ENCODE data around the gene LY6G6D. TPM values are rescaled to one million over a fixed set of nuclear protein-coding genes. Genes with fewer than 3 reads are reported as not detected.

The LY6G6D gene
- total RNA-seq, 2 donors from 2014 or later = not detected

DNA sequence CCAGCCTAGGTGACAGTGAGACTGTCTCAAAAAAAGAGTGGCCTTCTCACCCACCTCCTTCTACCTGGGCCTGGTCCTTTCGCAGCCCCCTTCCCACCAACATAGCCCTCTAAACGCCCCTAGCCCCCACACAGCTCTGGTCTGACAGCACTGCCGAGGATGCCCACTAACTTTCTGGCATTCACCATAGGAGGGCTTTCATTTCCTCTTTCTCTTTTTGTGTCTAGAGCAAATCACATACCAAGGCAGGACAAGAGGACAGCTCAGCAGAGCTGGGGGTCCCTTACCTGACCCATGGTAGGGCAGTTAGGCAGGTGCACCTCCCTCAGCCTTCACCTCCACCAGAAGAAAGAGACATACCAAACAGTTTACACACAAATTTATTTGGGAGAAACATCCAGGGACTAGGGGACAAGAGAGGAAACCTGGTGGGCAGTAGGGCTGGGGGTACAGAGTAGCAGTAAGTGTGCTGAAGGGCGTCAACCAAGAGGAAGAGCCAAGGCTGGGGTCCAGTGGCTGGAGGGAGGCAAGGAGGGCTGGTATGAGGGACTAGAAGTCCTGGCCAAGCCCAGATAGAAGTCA, 38.7 kb upstream of the LY6G6D start:
- Histone ChIP-seq H3K27ac (no peak overlapping the region), H3K9me3 (no peaks in the 10 kb centered on the region), H3K36me3 (peaks cover 15% of the 10 kb centered on the region), H3K27me3 (replicated peaks; ENCODE audit: insufficient read depth) (no peaks in the 10 kb centered on the region), H3K4me3 (no peak overlapping the region), H3K4me1 (ENCODE audit: control insufficient read depth in 1 of 2, low read depth in 2 of 2) (peaks cover 0 to 11% of the 10 kb centered on the region in 2 donors)
- TF ChIP-seq, protein P1, sequence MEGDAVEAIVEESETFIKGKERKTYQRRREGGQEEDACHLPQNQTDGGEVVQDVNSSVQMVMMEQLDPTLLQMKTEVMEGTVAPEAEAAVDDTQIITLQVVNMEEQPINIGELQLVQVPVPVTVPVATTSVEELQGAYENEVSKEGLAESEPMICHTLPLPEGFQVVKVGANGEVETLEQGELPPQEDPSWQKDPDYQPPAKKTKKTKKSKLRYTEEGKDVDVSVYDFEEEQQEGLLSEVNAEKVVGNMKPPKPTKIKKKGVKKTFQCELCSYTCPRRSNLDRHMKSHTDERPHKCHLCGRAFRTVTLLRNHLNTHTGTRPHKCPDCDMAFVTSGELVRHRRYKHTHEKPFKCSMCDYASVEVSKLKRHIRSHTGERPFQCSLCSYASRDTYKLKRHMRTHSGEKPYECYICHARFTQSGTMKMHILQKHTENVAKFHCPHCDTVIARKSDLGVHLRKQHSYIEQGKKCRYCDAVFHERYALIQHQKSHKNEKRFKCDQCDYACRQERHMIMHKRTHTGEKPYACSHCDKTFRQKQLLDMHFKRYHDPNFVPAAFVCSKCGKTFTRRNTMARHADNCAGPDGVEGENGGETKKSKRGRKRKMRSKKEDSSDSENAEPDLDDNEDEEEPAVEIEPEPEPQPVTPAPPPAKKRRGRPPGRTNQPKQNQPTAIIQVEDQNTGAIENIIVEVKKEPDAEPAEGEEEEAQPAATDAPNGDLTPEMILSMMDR (IDR thresholded peaks at IDR 0.05) = no peak
- ATAC-seq (ENCODE audit: insufficient number of reproducible peaks, low FRiP score, low read depth) (no peak), DNase-seq (ENCODE audit: low spot score) (no peak)

DNA sequence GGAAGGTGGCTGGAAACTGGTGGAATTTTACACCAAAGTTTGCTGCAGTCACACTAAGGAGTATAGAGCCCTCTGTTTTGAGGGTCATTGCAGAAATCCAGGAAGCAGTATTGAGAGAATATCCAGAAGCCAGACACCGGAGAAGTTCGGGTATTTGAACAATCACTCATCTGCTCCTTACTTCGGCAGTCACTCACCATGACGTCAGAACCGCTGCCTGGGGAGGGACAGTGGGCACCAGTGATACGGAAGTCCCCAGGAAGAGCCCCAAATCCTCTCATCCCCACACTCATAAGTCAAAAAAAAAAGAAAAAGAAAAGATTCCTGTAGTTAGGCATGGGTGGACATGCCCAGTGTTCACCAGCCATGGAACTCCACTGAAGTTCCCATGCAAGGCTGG, 38.2 kb upstream of the LY6G6D start:
- TF ChIP-seq, protein P1 (IDR thresholded peaks at IDR 0.05) = no peak
- Histone ChIP-seq H3K27ac (no peak overlapping the region), H3K4me1 (ENCODE audit: control insufficient read depth in 1 of 2, low read depth in 2 of 2) (peaks cover 0 to 15% of the 10 kb centered on the region in 2 donors), H3K4me3 (no peak overlapping the region), H3K36me3 (peaks cover 10% of the 10 kb centered on the region), H3K9me3 (no peaks in the 10 kb centered on the region), H3K27me3 (replicated peaks; ENCODE audit: insufficient read depth) (no peaks in the 10 kb centered on the region)
- ATAC-seq (ENCODE audit: insufficient number of reproducible peaks, low FRiP score, low read depth) = no peak
- DNase-seq (ENCODE audit: low spot score) = no peak

DNA sequence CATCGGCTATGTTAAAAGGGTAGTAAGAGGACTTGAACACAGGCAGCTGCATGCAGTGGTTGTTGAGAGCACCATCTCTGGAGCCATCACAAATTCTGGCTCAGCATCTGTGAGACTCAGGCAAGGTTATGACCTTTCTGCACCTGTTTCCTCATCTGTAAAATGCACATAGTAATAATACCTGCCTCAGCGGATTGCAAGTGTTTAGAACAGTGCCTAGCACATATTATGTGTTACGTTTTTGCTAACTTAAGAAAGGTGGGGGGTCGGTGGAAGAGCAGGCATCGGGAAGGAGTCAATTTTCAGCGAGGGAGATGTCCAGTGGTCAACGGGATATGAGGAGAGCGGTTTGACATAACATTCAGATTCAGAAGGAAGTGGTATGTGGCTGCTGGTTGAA, 37.2 kb upstream of the LY6G6D start:
- peaks cover 0 to 15% of the 10 kb centered on the region in 2 donors for H3K4me1 ChIP-seq (ENCODE audit: control insufficient read depth in 1 of 2, low read depth in 2 of 2)
- H3K27ac ChIP-seq = no peak overlapping the region
- TF ChIP-seq, protein P1 (IDR thresholded peaks at IDR 0.05) = no peak
- no peaks in the 10 kb centered on the region for H3K27me3 ChIP-seq (replicated peaks; ENCODE audit: insufficient read depth)
- no peak for DNase-seq (ENCODE audit: low spot score)
- H3K9me3 ChIP-seq = no peaks in the 10 kb centered on the region
- no peak for ATAC-seq (ENCODE audit: insufficient number of reproducible peaks, low FRiP score, low read depth)
- no peak overlapping the region for H3K4me3 ChIP-seq
- no peaks in the 10 kb centered on the region for H3K36me3 ChIP-seq

DNA sequence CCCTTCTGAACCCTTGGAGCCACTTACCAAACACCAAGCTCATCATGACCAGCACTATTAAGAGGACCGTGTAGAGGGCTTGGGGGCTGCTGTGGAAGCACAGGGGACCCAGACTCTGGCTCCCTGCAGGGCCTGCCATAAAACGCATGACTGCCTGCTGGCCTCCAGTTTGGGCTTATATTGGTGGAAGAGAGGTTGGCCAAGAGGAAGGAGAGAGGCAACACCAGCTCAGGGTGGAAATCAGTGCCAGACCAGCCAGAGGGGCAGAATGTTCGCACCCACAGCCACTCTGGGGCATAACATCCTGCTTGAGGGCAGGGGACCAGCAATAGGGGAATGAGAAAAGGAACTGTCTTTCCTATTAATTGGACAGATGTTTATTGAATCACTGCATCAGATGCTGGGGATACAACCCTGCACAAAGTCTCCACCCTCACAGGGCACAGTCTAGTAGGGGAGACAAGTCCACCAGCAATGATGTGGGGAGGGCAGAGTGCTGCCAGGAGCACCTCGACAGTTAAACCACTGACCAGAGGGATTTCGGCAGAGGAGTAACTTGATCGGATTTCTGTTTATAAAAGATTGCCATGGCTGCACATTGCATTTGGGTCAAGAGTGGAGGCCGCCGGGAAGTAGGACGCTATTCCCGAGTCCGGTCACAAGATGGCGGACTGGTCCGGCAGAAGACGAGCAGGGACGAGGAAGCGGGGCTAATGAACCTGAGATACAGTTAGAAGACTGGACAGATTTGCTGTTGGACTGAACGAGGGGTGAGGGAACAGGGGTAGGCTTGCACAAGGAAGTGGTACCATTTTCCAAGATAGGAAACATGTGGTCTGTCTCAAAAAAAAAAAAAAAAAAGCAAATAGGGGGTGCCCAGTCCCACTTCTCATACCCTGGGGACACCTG, 34.7 kb upstream of the LY6G6D start, which contains the start of gene LY6G5C:
LY6G5C (minus strand) TSS at position 842 of the 909 bp plus-strand sequence; CDS start at position 148, 694 bp downstream.
- Histone ChIP-seq H3K4me3 (peak within 1 kb of the TSS; percentile 82), H3K27me3 (replicated peaks; ENCODE audit: insufficient read depth) (no peaks in the 10 kb centered on the region), H3K27ac (peak within 1 kb of the TSS; percentile 17 to 65), H3K9me3 (no peaks in the 10 kb centered on the region), H3K36me3 (no peaks in the 10 kb centered on the region), H3K4me1 (ENCODE audit: control insufficient read depth in 1 of 2, low read depth in 2 of 2) (peaks cover 0 to 15% of the 10 kb centered on the region in 2 donors)
- DNase-seq (ENCODE audit: low spot score) (peak; percentile 52), ATAC-seq (ENCODE audit: insufficient number of reproducible peaks, low FRiP score, low read depth) (peak; percentile 91)
- TF ChIP-seq, protein P1 (IDR thresholded peaks at IDR 0.05) = peak; percentile 58

DNA sequence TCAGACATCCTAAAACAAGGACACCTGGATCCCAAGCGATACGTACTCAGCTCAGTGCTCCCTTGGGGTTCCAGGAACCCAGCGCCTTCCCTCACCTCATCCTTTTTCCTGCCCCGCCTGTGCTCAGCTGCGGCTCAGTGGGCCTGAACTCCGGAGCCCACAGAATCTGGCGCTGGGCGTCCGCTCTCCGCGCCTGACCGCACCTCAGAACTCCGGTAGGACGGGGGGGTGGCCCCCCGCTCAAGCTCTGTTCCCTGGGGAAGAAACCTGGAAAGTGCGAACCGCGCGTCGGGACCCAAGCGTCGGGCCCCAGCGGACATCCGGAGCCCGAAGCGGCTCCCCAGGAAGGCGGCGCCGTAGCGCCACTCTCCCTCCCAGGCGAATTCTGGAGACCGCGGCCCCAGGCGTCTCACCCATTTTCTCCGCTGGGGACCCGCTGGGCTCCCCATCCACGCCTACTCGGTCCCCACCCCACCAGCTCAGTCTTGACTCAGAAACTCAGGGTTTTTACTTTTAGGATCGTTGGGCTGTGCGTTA, 33.9 kb upstream of the LY6G6D start:
- peaks cover 0 to 15% of the 10 kb centered on the region in 2 donors for H3K4me1 ChIP-seq (ENCODE audit: control insufficient read depth in 1 of 2, low read depth in 2 of 2)
- no peak for DNase-seq (ENCODE audit: low spot score)
- H3K27ac ChIP-seq = peak overlapping the region in 1 of 2 donors; percentile 65
- TF ChIP-seq, protein P1 (IDR thresholded peaks at IDR 0.05) = peak; percentile 29
- H3K36me3 ChIP-seq = no peaks in the 10 kb centered on the region
- ATAC-seq (ENCODE audit: insufficient number of reproducible peaks, low FRiP score, low read depth) = no peak
- H3K27me3 ChIP-seq (replicated peaks; ENCODE audit: insufficient read depth) = no peaks in the 10 kb centered on the region
- no peaks in the 10 kb centered on the region for H3K9me3 ChIP-seq
- peak overlapping the region; percentile 82 for H3K4me3 ChIP-seq
